Activated CD8-positive, alpha-beta memory T cell treated with anti-CD3 and anti-CD28 coated beads for 24 hours (primary cell): ENCODE data around the gene PCDHA1.

Experiments used
- DNase-seq: peaks from one replicate; pipeline ENCODE4 v3.0.0-alpha.2; 2020

PCDHA1 gene

DNA sequence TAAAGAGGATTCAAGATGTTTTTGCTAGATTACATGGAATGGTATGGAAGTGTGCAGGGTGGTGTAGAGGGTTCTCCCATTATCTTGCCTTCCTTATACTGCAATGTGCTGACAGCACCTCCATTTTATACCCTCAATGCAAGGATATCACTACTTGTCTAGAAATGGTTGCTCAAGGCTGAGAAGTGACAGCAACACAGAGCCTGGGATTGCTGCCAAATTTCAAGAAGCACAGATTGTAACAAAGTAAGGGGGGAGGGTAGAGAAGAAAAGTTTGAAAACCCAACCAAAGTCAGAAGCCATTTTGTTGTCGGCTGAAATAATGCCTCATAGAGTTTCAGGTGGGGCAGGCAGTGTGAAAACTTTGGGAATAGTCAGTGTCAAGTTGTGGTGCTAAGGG, 210.1 kb downstream of the PCDHA1 start:
- DNase-seq: no peak

GRCh38 chr5:140998921-140999410, 213.0 kb downstream of the PCDHA1 start:
- DNase-seq: no peak

DNA sequence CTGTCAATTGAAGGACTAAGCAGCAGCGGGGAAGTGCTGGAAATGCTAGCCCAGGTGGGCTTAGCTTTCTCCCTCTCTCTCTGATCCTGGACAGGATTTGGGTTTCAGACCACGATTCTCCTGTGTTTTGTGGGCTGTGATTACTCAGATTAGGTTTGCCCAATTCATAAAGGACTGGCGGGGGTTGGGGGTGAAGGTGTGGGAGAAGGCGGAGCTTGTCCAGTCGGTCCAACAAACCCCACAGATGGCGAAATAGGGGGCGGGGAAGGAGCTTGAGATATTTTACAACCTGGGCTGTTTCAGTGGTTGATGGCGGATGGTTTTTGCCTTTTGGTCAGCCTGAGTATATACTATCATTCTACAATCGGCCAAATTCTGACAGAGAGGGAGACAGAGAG, 215.5 kb downstream of the PCDHA1 start:
- no peak for DNase-seq

- no peak for DNase-seq
Measured at GRCh38 chr5:141001844-141002604, 216.1 kb downstream of the PCDHA1 start.

GRCh38 chr5:141002605-141002965, 216.6 kb downstream of the PCDHA1 start:
- no peak for DNase-seq

DNA sequence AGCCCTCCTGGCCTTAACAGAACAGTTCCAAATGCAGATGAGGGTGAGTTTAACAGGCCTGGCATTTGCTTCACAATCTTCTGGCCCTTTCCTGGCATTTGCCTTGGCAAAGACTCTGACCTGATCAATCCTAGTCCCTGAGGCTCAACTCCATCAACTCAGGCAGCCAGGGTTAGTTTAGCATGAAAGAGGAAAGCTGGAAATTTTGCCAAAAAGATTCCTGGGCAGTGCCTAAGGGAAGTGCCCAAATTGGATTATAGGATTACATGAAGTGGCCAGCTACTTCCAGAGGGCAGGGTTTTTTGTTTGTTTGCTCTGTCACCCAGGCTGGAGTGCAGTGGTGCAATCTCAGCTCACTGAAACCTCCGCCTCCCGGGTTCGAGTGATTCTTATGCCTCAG, 217.1 kb downstream of the PCDHA1 start:
- no peak for DNase-seq

GRCh38 chr5:141003791-141004611, 218.1 kb downstream of the PCDHA1 start:
- DNase-seq: no peak

DNA sequence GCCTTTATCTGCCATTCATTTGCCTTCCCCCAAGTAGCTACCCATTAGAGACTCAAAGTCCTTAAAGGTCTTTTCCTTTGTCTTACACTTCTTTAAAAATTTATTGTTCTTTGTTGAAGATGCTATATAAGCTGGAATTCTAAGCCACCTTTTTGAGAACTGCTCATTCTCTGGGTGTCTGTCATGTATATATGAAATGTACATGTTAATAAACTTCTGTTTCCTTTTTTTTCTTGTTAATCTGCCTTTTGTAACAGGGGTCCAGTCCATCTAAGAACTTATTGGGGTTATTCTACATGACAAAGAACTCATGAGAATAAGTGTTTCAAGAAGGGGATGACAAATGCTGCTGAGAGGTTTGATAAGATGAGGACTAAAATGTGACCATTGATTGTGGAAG, 221.9 kb downstream of the PCDHA1 start:
- DNase-seq: no peak

- DNase-seq: no peak
Measured at GRCh38 chr5:141010047-141010793, 224.3 kb downstream of the PCDHA1 start.

DNA sequence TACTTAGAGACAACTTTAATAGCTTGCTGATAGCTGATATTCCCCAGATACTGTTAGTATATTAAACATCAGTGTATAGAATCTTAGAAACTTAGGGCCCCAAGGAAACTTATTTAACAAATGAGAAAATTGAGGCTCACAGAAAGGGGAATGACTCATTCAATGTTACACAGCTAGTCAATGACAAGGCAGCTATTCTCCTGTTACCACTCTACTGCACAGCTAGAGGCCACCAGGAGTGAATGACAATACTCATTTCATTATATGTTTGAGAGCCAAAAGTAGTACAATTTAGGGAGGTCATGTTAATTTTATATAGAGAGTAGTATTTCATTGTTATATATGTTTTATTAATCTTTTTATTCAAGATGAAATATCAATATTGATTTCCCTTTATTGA, 232.0 kb downstream of the PCDHA1 start:
- DNase-seq: no peak

GRCh38 chr5:141022384-141022783, 236.4 kb downstream of the PCDHA1 start:
- DNase-seq: no peak

- no peak for DNase-seq
Measured at GRCh38 chr5:141031006-141031405, 245.1 kb downstream of the PCDHA1 start.

GRCh38 chr5:141032626-141033025, 246.7 kb downstream of the PCDHA1 start:
- no peak for DNase-seq

DNA sequence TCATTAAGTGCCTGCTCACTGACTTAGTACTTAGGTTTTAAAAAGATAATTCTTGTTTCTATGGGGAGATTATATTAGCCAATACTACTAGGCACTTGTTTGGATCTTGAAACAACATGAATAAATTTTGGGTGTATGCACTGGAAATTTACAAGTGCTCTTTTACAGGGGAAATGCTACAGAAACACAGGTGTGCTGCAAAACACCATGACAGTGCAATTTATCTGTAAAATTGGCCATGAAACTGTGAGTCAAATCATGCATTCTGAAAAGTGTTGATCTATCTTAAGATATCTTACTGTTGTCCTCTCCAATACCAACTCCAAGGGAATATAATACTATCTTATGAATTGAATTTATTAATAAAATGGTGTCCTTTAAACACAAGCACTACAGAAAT, 253.1 kb downstream of the PCDHA1 start:
- DNase-seq: no peak

GRCh38 chr5:141039517-141039916, 253.6 kb downstream of the PCDHA1 start:
- DNase-seq: no peak

- no peak for DNase-seq
Measured at GRCh38 chr5:141040093-141040770, 254.3 kb downstream of the PCDHA1 start.

GRCh38 chr5:141040771-141041426, 255.0 kb downstream of the PCDHA1 start:
- peak; percentile 75 for DNase-seq

DNA sequence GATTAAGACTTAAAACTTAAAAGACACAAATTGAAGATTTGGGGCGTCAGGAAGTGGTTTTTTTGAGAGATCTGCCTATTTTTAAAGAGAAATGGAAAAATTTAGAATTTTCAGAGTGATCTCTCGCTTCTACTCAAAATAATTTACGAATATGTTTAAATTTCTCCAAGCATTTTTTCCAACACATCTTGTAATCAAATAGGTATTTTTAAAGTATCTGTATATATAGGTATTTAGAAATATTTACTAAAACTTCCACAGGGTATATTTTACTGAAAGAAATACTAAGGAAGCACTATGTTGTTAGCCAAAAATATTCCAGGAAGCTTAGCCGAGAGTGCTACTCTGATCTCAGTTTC, 255.5 kb downstream of the PCDHA1 start:
- DNase-seq: no peak

DNA sequence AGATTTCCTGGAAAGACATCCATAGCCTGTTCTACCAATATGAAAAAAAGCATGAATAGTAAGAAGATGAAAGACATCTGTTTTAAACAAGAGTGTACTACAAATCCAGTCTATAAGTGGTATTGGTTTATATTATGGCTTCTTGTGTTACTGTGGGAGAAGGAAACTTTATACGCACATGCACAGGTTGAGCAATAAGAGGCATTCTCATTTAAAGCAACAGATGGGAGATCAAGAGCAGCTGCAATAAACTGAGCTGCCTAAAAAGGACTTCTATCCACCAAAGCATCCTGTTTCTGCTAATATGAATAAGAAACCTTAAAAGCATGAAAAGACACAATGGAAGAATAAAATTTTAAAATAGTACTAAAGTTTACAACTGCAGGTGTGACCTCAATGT, 256.6 kb downstream of the PCDHA1 start:
- no peak for DNase-seq

DNA sequence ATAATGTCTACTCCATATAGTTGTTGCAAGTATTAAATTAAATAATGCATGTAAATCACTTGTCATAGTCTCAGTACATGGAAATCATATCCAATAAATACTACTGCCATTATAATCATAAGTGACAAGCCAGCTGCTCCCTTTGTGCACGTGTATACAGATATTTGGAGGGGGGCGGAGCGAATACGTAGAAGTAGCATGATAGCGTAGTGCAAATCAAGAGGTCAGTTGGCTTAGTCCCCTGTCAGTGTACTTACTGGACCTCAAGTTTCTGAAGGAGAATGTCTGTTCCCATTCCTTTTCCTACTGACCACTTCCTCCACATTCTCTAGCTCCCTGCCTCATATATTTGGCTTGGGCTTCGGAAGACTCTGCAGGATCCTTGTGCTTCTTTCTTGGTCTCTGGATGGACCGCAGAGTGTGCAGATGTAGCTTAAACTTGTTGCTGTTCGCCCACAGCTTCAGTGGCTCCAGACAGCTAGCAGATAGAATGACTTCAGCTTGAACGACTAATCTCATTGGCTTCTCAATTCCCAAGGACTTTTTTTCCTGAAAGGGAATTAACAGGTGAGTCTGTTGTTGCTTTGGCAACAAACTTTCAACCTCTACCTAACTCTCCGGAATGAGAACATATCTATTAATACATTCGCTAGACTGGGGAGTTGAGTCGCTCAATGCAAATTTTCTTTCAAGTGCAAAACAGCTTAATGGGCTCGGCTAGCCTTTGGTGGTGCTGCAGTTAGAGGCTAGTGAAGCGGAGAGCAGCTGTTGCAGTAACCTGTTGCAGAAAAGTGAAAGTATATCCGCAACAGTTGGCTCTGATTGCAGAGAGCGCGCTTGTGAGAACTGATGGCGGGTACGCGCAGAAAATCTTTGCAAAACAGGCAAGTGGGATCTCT, 264.9 kb downstream of the PCDHA1 start, which contains the start of gene PCDHB1:
TSS of gene PCDHB1 (plus strand) at position 753 of the 899 bp plus-strand sequence. CDS start at position 850, 97 bp downstream.
- DNase-seq: no peak

DNA sequence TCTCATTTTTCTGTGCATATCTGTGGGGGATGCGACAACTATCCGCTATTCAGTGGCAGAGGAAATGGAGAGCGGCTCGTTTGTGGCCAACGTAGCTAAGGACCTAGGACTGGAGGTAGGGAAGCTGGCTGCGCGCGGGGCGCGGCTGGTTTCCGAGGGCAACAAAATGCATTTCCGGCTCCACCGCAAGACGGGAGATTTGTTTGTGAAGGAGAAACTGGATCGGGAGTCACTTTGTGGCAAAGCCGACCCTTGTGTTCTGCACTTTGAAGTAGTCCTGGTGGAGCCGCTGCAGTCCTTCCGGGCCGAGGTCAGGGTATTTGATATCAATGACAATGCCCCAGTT, 265.6 kb downstream of the PCDHA1 start:
- DNase-seq: no peak
